ENCODE data around the gene SF3B3. TPM values are rescaled to one million over a fixed set of nuclear protein-coding genes. Genes with fewer than 3 reads are reported as not detected.

SF3B3 gene
- total and polyA plus RNA-seq, 4 donors, result 73.7 to 242 (median 101) TPM

DNA sequence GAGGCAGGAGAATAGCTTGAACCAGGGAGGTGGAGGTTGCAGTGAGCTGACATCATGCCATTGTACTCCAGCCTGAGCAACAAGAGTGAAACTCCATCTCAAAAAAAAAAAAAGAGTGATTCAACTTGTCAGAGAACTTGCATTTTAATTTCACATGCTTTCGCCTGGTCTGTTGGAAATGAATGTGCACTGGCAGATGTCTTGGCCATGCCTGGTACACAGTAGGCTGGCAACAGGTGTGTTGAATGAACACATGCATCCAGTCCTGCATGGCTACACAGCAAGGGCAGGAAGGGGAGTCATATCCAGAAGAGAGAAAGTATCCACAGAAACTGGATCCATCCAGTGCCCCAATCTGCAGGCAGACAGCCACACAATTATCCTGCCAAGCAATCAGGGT, 11.8 kb upstream of the SF3B3 start:
- ATAC-seq (ENCODE audit: insufficient read depth, low FRiP score), result no peak
- Histone ChIP-seq H3K27me3 (ENCODE audit: control insufficient read depth in 3 of 3, insufficient read depth in 3 of 3, low read length in 2 of 3) (no peaks in the 10 kb centered on the region), H3K9ac (ENCODE audit: insufficient read depth in 1 of 2, low read length in 2 of 2) (no peak overlapping the region), H3K9me3 (ENCODE audit: control insufficient read depth in 4 of 4, insufficient read depth in 3 of 4, low read length in 3 of 4) (no peaks in the 10 kb centered on the region), H3K36me3 (ENCODE audit: control insufficient read depth in 4 of 4, insufficient read depth in 4 of 4, low read length in 4 of 4) (peaks cover 19 to 60% (median 37%) of the 10 kb centered on the region in 4 donors), H3K27ac (ENCODE audit: low read depth in 1 of 2, low read length in 1 of 2) (no peak overlapping the region), H3K4me3 (no peak overlapping the region), H3K4me1 (ENCODE audit: control insufficient read depth in 5 of 5, insufficient read depth in 5 of 5, low read length in 5 of 5) (no peaks in the 10 kb centered on the region)
- WGBS, 2 donors, result 99 to 100% methylated on average over 1 of the region's 1 CpG
- TF ChIP-seq, protein P1, sequence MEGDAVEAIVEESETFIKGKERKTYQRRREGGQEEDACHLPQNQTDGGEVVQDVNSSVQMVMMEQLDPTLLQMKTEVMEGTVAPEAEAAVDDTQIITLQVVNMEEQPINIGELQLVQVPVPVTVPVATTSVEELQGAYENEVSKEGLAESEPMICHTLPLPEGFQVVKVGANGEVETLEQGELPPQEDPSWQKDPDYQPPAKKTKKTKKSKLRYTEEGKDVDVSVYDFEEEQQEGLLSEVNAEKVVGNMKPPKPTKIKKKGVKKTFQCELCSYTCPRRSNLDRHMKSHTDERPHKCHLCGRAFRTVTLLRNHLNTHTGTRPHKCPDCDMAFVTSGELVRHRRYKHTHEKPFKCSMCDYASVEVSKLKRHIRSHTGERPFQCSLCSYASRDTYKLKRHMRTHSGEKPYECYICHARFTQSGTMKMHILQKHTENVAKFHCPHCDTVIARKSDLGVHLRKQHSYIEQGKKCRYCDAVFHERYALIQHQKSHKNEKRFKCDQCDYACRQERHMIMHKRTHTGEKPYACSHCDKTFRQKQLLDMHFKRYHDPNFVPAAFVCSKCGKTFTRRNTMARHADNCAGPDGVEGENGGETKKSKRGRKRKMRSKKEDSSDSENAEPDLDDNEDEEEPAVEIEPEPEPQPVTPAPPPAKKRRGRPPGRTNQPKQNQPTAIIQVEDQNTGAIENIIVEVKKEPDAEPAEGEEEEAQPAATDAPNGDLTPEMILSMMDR (IDR thresholded peaks at IDR 0.05; ENCODE audit: control extremely low read depth, extremely low read depth), result no peak
- no peak for DNase-seq

DNA sequence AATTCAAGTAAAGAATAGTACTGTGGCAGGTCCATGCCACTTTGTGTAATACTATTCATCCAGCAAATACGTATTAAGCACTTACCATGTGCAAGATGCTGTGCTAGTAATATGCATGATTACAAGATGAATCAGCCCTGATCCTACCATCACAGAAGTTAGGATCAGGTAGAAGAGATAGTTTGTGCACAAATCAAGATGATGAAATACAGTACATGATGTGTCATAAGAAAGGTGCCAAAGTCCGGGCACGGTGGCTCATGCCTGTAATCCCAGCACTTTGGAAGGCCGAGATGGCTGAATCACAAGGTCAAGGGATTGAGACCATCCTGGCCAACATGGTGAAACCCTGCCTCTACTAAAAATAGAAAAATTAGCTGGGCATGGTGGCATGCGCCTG, 11.2 kb upstream of the SF3B3 start:
- peaks cover 20 to 66% (median 40%) of the 10 kb centered on the region in 4 donors for H3K36me3 ChIP-seq (ENCODE audit: control insufficient read depth in 4 of 4, insufficient read depth in 4 of 4, low read length in 4 of 4)
- H3K4me3 ChIP-seq, result no peak overlapping the region
- TF ChIP-seq, protein P1 (IDR thresholded peaks at IDR 0.05; ENCODE audit: control extremely low read depth, extremely low read depth), result no peak
- no peak overlapping the region for H3K27ac ChIP-seq (ENCODE audit: low read depth in 1 of 2, low read length in 1 of 2)
- ATAC-seq (ENCODE audit: insufficient read depth, low FRiP score) (no peak), DNase-seq (no peak)
- H3K4me1 ChIP-seq (ENCODE audit: control insufficient read depth in 5 of 5, insufficient read depth in 5 of 5, low read length in 5 of 5), result no peaks in the 10 kb centered on the region
- H3K27me3 ChIP-seq (ENCODE audit: control insufficient read depth in 3 of 3, insufficient read depth in 3 of 3, low read length in 2 of 3), result no peaks in the 10 kb centered on the region
- H3K9ac ChIP-seq (ENCODE audit: insufficient read depth in 1 of 2, low read length in 2 of 2), result no peak overlapping the region
- WGBS, 2 donors, result 96% methylated on average over 5 of the region's 5 CpGs
- H3K9me3 ChIP-seq (ENCODE audit: control insufficient read depth in 4 of 4, insufficient read depth in 3 of 4, low read length in 3 of 4), result no peaks in the 10 kb centered on the region

DNA sequence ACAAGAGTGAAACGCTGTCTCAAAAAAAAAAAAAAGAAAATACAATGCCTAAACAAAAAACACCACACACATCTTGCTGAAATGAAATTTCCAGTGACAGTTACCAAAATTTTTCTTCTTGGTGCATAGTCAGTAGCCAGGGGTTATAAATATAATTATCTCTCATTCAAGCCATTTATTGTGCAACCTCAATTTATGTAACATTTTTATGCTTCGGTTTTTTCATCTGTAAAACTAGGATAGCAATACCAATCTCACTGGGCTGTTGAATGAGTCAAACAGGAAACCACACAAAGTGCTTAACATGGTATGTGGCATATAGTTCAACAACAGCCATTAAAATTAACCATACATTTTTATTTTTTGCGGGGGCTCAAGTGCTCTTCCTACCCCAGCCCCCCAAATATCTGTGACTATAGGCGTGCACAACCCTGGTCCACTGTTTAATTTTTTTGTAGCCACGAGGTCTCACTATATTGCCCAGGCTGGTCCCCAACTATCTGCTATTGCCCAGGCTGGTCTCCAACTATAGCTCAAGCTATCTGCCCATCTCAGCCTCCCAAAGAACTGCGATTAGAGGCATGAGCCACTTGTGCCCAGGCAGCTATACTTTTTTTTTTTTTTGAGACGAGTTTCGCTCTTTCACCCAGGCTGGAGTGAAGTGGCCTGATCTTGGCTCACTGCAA, 2.9 kb upstream of the SF3B3 start:
- Histone ChIP-seq H3K9ac (ENCODE audit: insufficient read depth in 1 of 2, low read length in 2 of 2) (no peak overlapping the region), H3K27ac (ENCODE audit: low read depth in 1 of 2, low read length in 1 of 2) (no peak overlapping the region), H3K9me3 (ENCODE audit: control insufficient read depth in 4 of 4, insufficient read depth in 3 of 4, low read length in 3 of 4) (no peaks in the 10 kb centered on the region), H3K4me3 (no peak overlapping the region), H3K4me1 (ENCODE audit: control insufficient read depth in 5 of 5, insufficient read depth in 5 of 5, low read length in 5 of 5) (peaks cover 3 to 17% (median 10%) of the 10 kb centered on the region in 5 donors), H3K27me3 (ENCODE audit: control insufficient read depth in 3 of 3, insufficient read depth in 3 of 3, low read length in 2 of 3) (no peaks in the 10 kb centered on the region), H3K36me3 (ENCODE audit: control insufficient read depth in 4 of 4, insufficient read depth in 4 of 4, low read length in 4 of 4) (peaks cover 9 to 12% (median 9%) of the 10 kb centered on the region in 4 donors)
- DNase-seq (no peak), ATAC-seq (ENCODE audit: insufficient read depth, low FRiP score) (no peak)
- TF ChIP-seq, protein P1 (IDR thresholded peaks at IDR 0.05; ENCODE audit: control extremely low read depth, extremely low read depth), result no peak
- WGBS, 2 donors, result 37 to 63% methylated on average over 8 of the region's 8 CpGs
